HG02943 (cell line): ENCODE results near the gene SLC30A7.
"Not testable (repeated sequence)": the region's sequence is repeated elsewhere in the genome, so short reads cannot be mapped to it uniquely, and the experiment has no call there.

Source experiments
- ATAC-seq: cut with Tn5 transposase; IDR thresholded peaks from one replicate; pipeline ENCODE4 v1.9.1; 2021; ENCODE audit warnings: mild to moderate bottlenecking, low read depth, moderate library complexity; ENCODE audit not compliant: unreplicated experiment

The SLC30A7 gene

GRCh38 chr1:100931716-100932115 is 35.8 kb downstream of the SLC30A7 start:
- ATAC-seq = no peak

GRCh38 chr1:100933555-100933954 is 37.7 kb downstream of the SLC30A7 start:
- not testable (repeated sequence) for ATAC-seq

- ATAC-seq = no peak
Observed at GRCh38 chr1:100936194-100936967, 40.5 kb downstream of the SLC30A7 start.

- no peak for ATAC-seq
Observed at GRCh38 chr1:100941098-100941527, 45.2 kb downstream of the SLC30A7 start.

- ATAC-seq = no peak
Observed at GRCh38 chr1:100941580-100942216, 45.8 kb downstream of the SLC30A7 start.

- ATAC-seq = no peak
Observed at GRCh38 chr1:100942304-100943046, 46.6 kb downstream of the SLC30A7 start.

- ATAC-seq = no peak
Observed at GRCh38 chr1:100943533-100943932, 47.6 kb downstream of the SLC30A7 start.

GRCh38 chr1:100946064-100946463 is 50.2 kb downstream of the SLC30A7 start:
- ATAC-seq = not testable (repeated sequence)

GRCh38 chr1:100947816-100948215 is 51.9 kb downstream of the SLC30A7 start:
- ATAC-seq = not testable (repeated sequence)

GRCh38 chr1:100948721-100949405 is 53.0 kb downstream of the SLC30A7 start:
- not testable (repeated sequence) for ATAC-seq

- ATAC-seq = peak; percentile 95
Observed at GRCh38 chr1:100949515-100950158, 53.7 kb downstream of the SLC30A7 start.

- ATAC-seq = no peak
Observed at GRCh38 chr1:100950337-100950736, 54.4 kb downstream of the SLC30A7 start.

GRCh38 chr1:100950781-100951180 is 54.9 kb downstream of the SLC30A7 start:
- ATAC-seq = no peak

- no peak for ATAC-seq
Observed at GRCh38 chr1:100952104-100952745, 56.3 kb downstream of the SLC30A7 start.

GRCh38 chr1:100952970-100953369 is 57.1 kb downstream of the SLC30A7 start:
- ATAC-seq = not testable (repeated sequence)

GRCh38 chr1:100953960-100954730 is 58.3 kb downstream of the SLC30A7 start:
- no peak for ATAC-seq

GRCh38 chr1:100955322-100955721 is 59.4 kb downstream of the SLC30A7 start:
- no peak for ATAC-seq

- ATAC-seq = no peak
Observed at GRCh38 chr1:100959502-100960060, 63.7 kb downstream of the SLC30A7 start.

- no peak for ATAC-seq
Observed at GRCh38 chr1:100960098-100960497, 64.2 kb downstream of the SLC30A7 start.
